SU-DHL-6 (cell line): ENCODE measurements around the gene CUX1.

ENCODE experiments used
- CTCF ChIP-seq: fragments of 200-600 bp; sonication (generic); IDR thresholded peaks from one replicate; pipeline ENCODE4 v1.5.1; 2017; ENCODE audit warnings: antibody characterized with exemption, mild to moderate bottlenecking, low read length, moderate library complexity; ENCODE audit not compliant: insufficient read depth, poor library complexity, severe bottlenecking
- EZH2phosphoT487 ChIP-seq: fragments of 200-600 bp; sonication (generic), shearing (Covaris generic); conservative IDR thresholded peaks from 2 replicates; pipeline ENCODE4 v1.6.1; 2018; ENCODE audit warnings: mild to moderate bottlenecking, antibody characterized with exemption, low read length, moderate library complexity, mixed read lengths

DNA sequence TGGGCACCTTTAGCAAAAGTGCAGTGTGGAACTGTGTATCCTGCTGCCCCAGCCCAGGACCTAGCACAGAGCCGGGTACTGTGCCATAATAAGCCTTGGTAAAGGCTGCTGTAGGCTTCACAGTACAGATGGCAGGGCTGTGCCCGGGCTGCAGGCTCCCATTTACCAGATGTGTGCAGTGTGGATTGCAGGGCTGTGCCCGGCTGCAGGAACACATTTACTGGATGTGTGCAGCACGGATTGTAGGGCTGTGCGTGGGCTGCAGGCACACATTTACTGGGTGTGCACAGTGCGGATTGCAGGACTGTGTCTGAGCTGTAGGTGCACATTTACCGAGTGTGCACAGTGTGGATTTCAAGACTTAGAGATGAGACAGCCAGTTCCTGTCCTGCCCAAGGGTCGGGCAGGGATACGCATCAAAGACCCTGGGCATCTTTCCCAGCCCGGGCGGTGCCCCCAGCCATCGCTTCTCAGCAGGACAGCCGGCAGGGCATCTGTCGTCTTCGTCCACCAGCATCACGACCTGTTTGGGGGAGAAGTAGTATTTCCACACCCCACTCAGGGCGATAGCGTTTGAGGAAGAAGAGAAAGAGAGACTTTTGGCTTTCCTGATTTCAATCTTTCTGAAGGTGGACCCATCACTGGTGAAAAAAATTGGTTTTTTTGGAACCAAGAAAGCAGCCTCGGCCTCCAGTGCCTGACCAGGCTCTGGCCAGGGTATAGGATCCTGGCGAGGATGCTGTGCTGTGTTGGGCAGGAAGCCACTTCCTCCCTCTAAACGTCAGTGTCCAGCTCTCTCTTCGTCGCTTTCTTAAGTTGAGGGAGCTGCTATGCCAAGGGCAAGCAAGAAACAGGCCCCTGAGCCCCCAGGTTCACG, 180.8 kb downstream of the CUX1 start:
- TF ChIP-seq CTCF (no peak), EZH2phosphoT487 (no peak)
